ENCODE measurements around the gene ERG.
A peak's percentile ranks its signal among the peaks of the same experiment; 100 is the strongest.

The ERG gene

GRCh38 chr21:38472412-38473108 lies 25.7 kb downstream of the ERG start:
- DNase-seq = no peak

GRCh38 chr21:38471766-38472165 lies 26.5 kb downstream of the ERG start:
- DNase-seq = no peak

- DNase-seq = peak; percentile 40
Measured at GRCh38 chr21:38470755-38471154, 27.5 kb downstream of the ERG start.

- DNase-seq = no peak
Measured at GRCh38 chr21:38469642-38470041, 28.6 kb downstream of the ERG start.

- DNase-seq = no peak
Measured at GRCh38 chr21:38468989-38469388, 29.3 kb downstream of the ERG start.

GRCh38 chr21:38467911-38468310 lies 30.4 kb downstream of the ERG start:
- DNase-seq = no peak

GRCh38 chr21:38467374-38467773 lies 30.9 kb downstream of the ERG start:
- peak; percentile 83 for DNase-seq

- DNase-seq = no peak
Measured at GRCh38 chr21:38460171-38460742, 38.0 kb downstream of the ERG start.

- no peak for DNase-seq
Measured at GRCh38 chr21:38459490-38459889, 38.8 kb downstream of the ERG start.

GRCh38 chr21:38455403-38455802 lies 42.9 kb downstream of the ERG start:
- DNase-seq = no peak

- no peak for DNase-seq
Measured at GRCh38 chr21:38454702-38455101, 43.6 kb downstream of the ERG start.

- no peak for DNase-seq
Measured at GRCh38 chr21:38454161-38454560, 44.1 kb downstream of the ERG start.

- no peak for DNase-seq
Measured at GRCh38 chr21:38448671-38449385, 49.4 kb downstream of the ERG start.

GRCh38 chr21:38447611-38448010 lies 50.7 kb downstream of the ERG start:
- no peak for DNase-seq

- no peak for DNase-seq
Measured at GRCh38 chr21:38444691-38445090, 53.6 kb downstream of the ERG start.

GRCh38 chr21:38443110-38443509 lies 55.2 kb downstream of the ERG start:
- DNase-seq = no peak

- no peak for DNase-seq
Measured at GRCh38 chr21:38441153-38441552, 57.1 kb downstream of the ERG start.

- peak; percentile 69 for DNase-seq
Measured at GRCh38 chr21:38440746-38441145, 57.5 kb downstream of the ERG start.

GRCh38 chr21:38439957-38440356 lies 58.3 kb downstream of the ERG start:
- peak; percentile 23 for DNase-seq

GRCh38 chr21:38439426-38439825 lies 58.9 kb downstream of the ERG start:
- DNase-seq = no peak

- DNase-seq = peak; percentile 16
Measured at GRCh38 chr21:38438462-38438893, 59.8 kb downstream of the ERG start.

- no peak for DNase-seq
Measured at GRCh38 chr21:38436341-38436740, 61.9 kb downstream of the ERG start.

- DNase-seq = no peak
Measured at GRCh38 chr21:38434913-38435533, 63.3 kb downstream of the ERG start.

GRCh38 chr21:38433471-38433870 lies 64.8 kb downstream of the ERG start:
- DNase-seq = no peak
